Stomach (tissue), 4 donors: Measurements from ENCODE around the gene CHN2.

ENCODE experiments used
- EP300 ChIP-seq: sonication (generic); formaldehyde crosslinking; IDR thresholded peaks from one replicate; pipeline ENCODE4 v1.6.1; 2017; ENCODE audit warnings: antibody characterized with exemption
- POLR2AphosphoS5 ChIP-seq, 3 donors: sonication (generic); formaldehyde crosslinking; IDR thresholded peaks; one replicate each; pipeline ENCODE4 v1.6.1; 2016; ENCODE audit warnings: antibody characterized with exemption in 3 of 3
- TF ChIP-seq, protein P1 (sequence below), 7 experiments: fragments of 450-650 bp in 4 of 7; fragments of 200-600 bp in 3 of 7; sonication (generic) in 3 of 7; IDR thresholded peaks; one replicate each; pipeline ENCODE4 v1.5.1; 2016 to 2019; ENCODE audit warnings: antibody characterized with exemption in 7 of 7, control low read depth in 2 of 7, mild to moderate bottlenecking in 1 of 7

- TF ChIP-seq, protein P1, sequence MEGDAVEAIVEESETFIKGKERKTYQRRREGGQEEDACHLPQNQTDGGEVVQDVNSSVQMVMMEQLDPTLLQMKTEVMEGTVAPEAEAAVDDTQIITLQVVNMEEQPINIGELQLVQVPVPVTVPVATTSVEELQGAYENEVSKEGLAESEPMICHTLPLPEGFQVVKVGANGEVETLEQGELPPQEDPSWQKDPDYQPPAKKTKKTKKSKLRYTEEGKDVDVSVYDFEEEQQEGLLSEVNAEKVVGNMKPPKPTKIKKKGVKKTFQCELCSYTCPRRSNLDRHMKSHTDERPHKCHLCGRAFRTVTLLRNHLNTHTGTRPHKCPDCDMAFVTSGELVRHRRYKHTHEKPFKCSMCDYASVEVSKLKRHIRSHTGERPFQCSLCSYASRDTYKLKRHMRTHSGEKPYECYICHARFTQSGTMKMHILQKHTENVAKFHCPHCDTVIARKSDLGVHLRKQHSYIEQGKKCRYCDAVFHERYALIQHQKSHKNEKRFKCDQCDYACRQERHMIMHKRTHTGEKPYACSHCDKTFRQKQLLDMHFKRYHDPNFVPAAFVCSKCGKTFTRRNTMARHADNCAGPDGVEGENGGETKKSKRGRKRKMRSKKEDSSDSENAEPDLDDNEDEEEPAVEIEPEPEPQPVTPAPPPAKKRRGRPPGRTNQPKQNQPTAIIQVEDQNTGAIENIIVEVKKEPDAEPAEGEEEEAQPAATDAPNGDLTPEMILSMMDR (IDR thresholded peaks at IDR 0.05) = no peak
- TF ChIP-seq EP300 (no peak), POLR2AphosphoS5 (IDR thresholded peaks at IDR 0.05) (no peak)
Measured at GRCh38 chr7:29258951-29259350, 64.4 kb downstream of the CHN2 start.
